Measurements from ENCODE around the gene DOCK8.

The DOCK8 gene

GRCh38 chr9:277601-278295 is 63.1 kb downstream of the DOCK8 start:
- no peak for TF ChIP-seq CTCF (IDR thresholded peaks at IDR 0.05; ENCODE audit: low read depth, low read length)
- no peak for DNase-seq (ENCODE audit: extremely low read depth, low read depth)

DNA sequence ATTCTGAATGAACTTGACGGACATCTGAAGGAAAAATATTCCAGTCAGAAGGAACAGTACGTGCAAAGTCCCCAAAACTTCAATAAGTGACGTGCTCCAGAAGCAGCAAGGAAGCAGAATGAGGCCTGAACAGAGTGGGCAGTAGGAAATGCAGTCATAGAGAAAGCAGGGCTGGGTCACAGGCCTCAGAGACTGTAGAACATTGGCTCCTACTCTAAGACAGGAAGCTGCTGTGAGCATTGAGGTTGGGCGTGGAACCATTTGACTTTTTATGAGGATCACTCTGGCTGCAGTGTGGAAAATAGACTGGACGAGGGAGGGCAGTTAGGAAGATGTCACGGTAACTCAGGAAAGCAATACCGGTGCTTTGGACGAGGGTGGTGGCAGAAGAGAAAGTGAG is 64.0 kb downstream of the DOCK8 start:
- TF ChIP-seq CTCF (IDR thresholded peaks at IDR 0.05; ENCODE audit: low read depth, low read length): no peak
- DNase-seq (ENCODE audit: extremely low read depth, low read depth): no peak

DNA sequence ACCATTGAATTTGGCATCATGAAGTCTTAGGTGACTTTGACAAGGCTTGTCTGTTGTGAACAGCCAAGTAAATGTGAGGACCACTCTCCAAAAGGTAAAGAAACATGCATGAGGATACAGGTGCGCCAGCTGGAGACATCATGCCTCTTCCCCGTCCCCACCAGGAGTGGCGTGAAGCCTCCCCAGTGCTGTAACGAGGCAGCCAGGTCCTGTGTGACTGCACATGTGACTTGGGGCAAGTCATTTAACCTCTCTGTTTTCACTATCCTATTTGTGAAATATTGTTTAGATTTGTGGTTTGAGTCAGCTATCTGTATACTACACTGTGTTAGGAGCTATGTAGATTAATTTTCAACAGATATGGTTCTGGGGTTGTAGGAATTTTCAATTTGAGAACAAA is 65.0 kb downstream of the DOCK8 start:
- no peak for TF ChIP-seq CTCF (IDR thresholded peaks at IDR 0.05; ENCODE audit: low read depth, low read length)
- DNase-seq (ENCODE audit: extremely low read depth, low read depth): no peak

DNA sequence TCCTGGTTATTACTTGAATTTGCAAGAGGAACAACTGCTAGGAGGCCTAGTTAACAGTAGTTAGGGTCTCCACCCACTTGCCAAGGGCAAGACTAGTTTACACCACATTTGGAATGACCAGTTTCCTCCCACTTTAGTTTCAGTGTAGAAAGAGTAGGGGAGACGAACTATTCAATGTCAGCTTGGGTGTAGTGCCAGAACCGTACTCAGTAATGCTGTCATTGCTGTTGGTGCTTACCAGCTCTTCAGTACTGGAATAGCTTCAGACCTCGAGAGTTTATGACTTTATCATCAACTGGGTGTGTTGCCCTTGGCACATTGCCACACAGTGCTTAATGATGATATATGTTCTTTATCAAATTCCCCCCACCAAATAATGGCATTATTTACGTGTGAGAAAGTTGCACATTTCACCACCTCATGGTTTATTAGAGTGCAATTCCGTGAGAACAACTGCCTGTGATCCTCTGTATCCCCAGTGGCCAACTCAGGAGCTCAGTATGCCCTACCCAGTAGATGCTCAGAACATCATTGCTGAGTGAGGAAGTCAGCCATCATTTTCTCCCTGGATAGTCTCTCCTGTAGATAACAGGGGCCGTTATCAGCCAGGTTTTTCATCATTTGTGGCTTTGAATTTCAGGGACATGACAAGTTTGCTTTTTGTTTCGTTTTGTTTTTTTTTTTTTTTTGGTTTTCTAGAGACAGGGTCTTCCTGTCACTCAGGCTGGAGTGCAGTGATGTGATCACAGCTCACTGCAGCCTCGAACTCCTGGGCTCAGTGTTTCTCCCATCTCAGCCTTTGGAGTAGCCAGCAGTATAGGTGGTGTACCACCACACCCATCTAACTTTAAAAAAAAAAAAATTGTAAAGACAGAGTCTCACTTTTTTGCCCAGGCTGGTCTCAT is 67.3 kb downstream of the DOCK8 start:
- TF ChIP-seq CTCF (IDR thresholded peaks at IDR 0.05; ENCODE audit: low read depth, low read length): no peak
- no peak for DNase-seq (ENCODE audit: extremely low read depth, low read depth)

GRCh38 chr9:286071-286740 is 71.5 kb downstream of the DOCK8 start:
- TF ChIP-seq CTCF (IDR thresholded peaks at IDR 0.05; ENCODE audit: low read depth, low read length): no peak

GRCh38 chr9:289121-289520 is 74.5 kb downstream of the DOCK8 start:
- no peak for DNase-seq (ENCODE audit: extremely low read depth, low read depth)
- no peak for TF ChIP-seq CTCF (IDR thresholded peaks at IDR 0.05; ENCODE audit: low read depth, low read length)

More at GRCh38 chr9:286071-286740, 71.5 kb downstream of the DOCK8 start:
- no peak for DNase-seq (ENCODE audit: extremely low read depth, low read depth)

Measured in AG09319 (cell line).